ENCODE data around the gene CCDC88C.

DNA sequence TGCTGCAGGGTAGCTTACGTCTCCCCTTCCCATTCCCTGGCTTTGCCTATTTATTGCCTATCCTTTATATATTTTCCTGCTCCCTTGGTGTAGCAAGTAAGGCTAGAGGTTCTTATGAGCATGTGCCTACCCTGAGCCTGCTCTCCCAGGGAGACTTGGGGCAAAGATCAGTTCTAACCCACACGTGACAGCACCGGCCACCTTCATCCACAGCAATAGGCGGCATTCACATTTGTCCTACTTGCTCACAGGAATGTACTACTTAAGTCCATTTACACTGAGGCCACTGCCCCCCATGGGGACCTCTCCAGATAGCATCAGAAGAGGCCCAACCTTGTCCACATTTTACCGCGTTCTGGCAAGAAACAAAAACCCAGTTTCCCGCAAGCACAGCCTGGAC lies 181.8 kb downstream of the CCDC88C start:
- TF ChIP-seq EZH2 (IDR thresholded peaks at IDR 0.05; ENCODE audit: borderline replicate concordance, low read length), result no peak
- TF ChIP-seq, protein P1, sequence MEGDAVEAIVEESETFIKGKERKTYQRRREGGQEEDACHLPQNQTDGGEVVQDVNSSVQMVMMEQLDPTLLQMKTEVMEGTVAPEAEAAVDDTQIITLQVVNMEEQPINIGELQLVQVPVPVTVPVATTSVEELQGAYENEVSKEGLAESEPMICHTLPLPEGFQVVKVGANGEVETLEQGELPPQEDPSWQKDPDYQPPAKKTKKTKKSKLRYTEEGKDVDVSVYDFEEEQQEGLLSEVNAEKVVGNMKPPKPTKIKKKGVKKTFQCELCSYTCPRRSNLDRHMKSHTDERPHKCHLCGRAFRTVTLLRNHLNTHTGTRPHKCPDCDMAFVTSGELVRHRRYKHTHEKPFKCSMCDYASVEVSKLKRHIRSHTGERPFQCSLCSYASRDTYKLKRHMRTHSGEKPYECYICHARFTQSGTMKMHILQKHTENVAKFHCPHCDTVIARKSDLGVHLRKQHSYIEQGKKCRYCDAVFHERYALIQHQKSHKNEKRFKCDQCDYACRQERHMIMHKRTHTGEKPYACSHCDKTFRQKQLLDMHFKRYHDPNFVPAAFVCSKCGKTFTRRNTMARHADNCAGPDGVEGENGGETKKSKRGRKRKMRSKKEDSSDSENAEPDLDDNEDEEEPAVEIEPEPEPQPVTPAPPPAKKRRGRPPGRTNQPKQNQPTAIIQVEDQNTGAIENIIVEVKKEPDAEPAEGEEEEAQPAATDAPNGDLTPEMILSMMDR (IDR thresholded peaks at IDR 0.05; ENCODE audit: low read length), result no peak
